ENCODE measurements around the gene NT5C3B.
A peak's percentile ranks its signal among the peaks of the same experiment; 100 is the strongest.

The NT5C3B gene

DNA sequence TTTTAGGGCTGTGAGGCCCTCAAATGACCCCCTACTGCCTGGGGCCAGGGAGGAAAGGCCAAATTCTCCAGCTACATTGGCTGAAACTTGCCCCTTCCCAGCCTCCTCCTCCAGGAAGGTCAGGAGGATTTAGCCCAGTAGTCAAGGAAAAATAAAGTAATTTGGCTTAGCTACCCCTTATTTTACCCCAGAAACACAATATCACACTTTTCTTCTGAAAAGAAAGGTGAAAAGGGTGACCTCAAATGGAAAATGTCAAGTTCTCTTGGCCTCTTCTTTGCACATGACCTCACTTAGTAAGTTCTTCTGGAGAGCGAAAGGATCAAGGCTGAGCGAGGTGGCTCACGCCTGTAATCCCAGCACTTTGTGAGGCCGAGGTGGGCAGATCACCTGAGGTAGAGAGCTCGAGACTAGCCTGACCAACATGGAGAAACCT lies 41.5 kb downstream of the NT5C3B start:
- TF ChIP-seq, protein P1, sequence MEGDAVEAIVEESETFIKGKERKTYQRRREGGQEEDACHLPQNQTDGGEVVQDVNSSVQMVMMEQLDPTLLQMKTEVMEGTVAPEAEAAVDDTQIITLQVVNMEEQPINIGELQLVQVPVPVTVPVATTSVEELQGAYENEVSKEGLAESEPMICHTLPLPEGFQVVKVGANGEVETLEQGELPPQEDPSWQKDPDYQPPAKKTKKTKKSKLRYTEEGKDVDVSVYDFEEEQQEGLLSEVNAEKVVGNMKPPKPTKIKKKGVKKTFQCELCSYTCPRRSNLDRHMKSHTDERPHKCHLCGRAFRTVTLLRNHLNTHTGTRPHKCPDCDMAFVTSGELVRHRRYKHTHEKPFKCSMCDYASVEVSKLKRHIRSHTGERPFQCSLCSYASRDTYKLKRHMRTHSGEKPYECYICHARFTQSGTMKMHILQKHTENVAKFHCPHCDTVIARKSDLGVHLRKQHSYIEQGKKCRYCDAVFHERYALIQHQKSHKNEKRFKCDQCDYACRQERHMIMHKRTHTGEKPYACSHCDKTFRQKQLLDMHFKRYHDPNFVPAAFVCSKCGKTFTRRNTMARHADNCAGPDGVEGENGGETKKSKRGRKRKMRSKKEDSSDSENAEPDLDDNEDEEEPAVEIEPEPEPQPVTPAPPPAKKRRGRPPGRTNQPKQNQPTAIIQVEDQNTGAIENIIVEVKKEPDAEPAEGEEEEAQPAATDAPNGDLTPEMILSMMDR (IDR thresholded peaks at IDR 0.05; ENCODE audit: extremely low read depth, missing control alignments), result no peak
- DNase-seq (ENCODE audit: low spot score), result no peak

DNA sequence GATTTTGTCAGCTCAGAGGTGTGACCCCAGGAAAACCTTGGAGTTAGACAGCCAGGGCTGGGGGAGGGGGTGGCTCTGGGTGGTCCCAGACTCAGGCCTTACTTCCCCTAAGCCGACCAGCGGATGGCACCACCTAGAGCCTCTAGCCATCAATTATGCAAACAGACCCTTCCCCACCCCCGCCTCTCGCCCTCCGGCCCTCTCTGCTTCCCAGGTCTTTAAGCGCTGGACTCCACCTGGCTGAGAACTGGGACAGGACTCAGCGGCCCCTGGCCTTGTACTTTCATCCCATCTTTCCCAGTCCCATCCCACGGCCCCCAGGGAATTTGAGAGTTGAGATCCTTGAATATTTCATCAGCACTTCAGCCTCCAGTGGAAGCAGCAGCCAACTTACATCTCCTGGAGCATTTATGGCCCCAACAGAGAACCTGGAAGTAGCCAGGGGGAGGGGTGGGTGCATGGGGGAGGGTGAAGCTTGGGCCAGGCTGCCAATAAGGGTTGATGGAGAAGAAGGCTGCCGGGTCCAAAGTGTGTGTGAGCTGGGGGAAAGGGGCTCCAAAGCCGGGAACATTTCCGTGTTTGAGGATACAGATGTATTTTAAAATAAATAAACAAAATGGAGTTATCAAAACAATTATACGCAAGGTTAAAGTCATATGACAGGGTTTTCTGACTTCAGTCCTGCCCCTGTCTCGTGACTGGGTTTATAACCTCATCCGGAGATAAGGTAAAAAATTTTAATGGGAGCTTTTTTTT lies 42.1 kb downstream of the NT5C3B start:
- DNase-seq (ENCODE audit: low spot score), result no peak
- TF ChIP-seq, protein P1 (IDR thresholded peaks at IDR 0.05; ENCODE audit: extremely low read depth, missing control alignments), result no peak

DNA sequence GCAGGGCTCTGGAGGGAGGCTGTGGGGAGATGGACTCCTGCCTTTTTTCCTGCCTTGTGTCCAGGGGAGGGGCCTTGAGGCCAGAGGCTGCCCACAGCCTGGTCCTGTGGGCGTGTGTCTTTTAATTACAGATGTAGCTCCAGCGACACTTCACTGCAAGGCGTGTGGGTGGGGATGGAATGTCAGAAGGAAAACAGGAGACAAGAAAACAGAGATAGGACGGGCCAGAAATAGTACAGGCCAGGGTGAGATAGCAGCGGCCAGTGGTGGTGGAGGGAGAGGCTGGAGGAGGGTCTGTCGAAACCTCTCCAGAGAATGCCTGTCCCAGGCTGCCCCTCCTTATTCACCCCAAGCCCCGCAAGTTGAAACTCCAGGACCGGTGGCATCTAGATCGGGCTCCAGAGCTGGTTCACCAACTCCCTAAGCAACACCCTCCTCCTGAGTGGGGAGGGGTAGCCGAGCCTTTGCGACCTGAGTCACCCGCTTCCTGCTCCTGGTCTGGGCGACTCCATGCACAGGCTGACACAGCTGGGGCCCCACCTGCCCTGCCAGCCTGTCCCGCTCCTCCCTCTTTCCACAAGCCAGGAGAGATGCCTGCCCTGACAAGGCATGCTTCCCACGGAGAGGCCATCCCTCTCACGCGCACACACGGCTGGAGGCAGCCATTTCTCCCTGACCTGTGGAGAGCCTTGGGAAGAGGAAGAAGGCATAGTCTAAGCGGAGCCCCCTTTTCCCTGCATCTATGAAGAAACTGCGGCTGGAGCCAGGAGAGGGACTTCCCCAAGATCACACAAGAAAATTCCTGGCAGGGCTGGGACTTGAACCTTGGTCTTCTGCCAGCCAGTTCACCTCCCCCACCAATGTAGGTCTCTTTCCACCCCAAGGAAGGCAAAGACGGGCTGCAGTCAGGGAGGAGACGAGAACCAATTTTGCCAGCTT lies 42.9 kb downstream of the NT5C3B start:
- TF ChIP-seq, protein P1 (IDR thresholded peaks at IDR 0.05; ENCODE audit: extremely low read depth, missing control alignments), result no peak
- DNase-seq (ENCODE audit: low spot score), result no peak

DNA sequence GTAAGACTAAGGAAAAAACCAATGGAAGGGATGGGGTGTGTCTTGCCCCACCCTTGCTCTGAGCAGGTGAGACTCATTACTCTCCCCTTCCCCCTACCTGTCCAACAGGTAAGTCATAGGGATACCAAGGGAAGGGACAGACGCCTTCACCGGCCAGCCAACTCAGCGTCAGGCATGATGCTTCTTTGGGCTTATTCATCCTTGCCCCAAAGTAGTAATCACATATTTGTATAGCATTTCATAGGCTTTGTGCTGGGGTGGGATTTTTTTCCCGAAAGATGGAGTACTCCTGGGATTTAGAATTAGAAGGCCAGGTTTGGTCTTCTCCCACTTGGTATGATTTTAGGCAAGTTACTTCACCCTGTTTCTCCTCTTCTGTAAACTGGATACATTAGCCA lies 49.0 kb downstream of the NT5C3B start:
- DNase-seq (ENCODE audit: low spot score), result no peak
- TF ChIP-seq, protein P1 (IDR thresholded peaks at IDR 0.05; ENCODE audit: extremely low read depth, missing control alignments), result no peak

DNA sequence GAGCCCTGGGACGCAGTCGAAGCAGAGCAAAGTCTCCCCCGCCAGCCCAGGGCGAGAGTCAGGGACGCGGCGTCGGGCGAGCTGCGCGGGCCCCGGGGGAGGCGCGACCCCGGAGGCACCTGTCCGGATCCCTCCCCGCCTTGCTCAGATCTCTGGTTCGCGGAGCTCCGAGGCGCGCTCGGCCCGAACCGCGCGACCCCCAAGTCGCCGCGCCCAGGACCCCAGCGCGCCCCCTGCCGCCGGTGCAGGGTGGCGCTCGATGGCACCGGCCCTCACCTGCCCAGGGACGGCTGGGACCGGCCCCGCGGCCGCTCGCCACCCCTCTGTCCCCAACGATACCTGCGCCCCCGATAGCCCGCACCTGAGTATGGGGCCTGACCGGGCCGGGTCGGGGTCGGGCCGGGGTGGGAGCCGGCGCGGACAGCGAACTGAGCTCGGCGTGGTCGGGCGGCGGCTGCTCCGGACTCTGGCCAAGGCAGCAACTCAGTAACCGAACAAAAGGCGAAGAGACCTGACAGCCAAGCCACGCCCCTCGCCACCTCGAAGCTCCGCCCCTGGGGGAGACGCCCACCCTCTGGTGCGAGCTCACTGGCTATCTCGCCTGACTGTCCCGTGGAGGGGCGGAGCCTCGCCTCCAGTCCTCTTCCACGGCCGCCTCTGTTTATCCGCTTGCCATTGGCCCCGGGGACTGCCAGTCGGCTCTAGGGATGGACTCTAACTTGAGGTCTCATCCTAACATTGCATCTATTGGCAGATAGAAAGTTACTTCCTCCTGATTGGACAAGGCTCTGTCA lies 49.6 kb downstream of the NT5C3B start, which contains the start of gene JUP:
JUP (minus strand) TSS at position 485 of the 794 bp plus-strand sequence. CDS start 14,857 bp downstream, outside the sequence.
- TF ChIP-seq, protein P1 (IDR thresholded peaks at IDR 0.05; ENCODE audit: extremely low read depth, missing control alignments), result peak; percentile 45
- peak; percentile 96 for DNase-seq (ENCODE audit: low spot score)

DNA sequence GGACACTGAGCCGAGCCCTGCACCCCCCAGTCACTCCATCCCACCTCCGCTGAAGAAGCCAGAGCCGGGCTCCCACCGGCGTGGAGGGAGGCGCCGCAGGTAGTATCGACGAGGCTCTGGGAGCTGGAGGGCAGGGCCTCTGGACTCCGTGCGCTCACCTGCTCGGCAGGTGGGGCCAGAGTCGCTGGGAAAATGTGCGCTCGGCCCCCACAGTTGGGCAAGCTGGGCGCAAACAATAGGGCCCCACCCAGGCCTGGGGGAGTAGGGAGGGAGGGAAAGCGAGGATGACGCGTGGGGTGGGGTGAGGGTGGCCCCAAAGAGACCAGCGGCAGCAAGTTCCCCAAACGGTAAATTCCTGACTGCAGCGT lies 50.2 kb downstream of the NT5C3B start:
- TF ChIP-seq, protein P1 (IDR thresholded peaks at IDR 0.05; ENCODE audit: extremely low read depth, missing control alignments), result no peak
- DNase-seq (ENCODE audit: low spot score), result no peak
